Right lobe of liver (tissue), 6 donors: ENCODE measurements around the gene RAB35. TPM values are rescaled to one million over a fixed set of nuclear protein-coding genes. Genes with fewer than 3 reads are reported as not detected.

Experiments used
- ATAC-seq, 4 donors: fragments of 200-7000 bp; cut with Tn5 transposase; one replicate each; pipeline ENCODE4 v1.9.1; 2020; ENCODE audit warnings: mild to moderate bottlenecking in 4 of 4, moderate library complexity in 4 of 4
- DNase-seq, 3 donors: peaks; one replicate each; pipeline ENCODE4 v3.0.0-alpha.2; 2020
- H3K27ac ChIP-seq, 3 donors: fragments of 200-600 bp; one replicate each; pipeline ENCODE4 v1.8.0; 2022
- H3K27me3 ChIP-seq, 2 donors: fragments of 200-600 bp; one replicate each; pipeline ENCODE4 v1.8.0; 2022
- H3K36me3 ChIP-seq, 4 donors: fragments of 200-600 bp; sonication (generic) in 1 of 4; one replicate each; pipeline versions ENCODE4 v1.5.1 to v1.8.0; 2017 to 2022; ENCODE audit warnings: control low read depth in 1 of 4
- H3K4me1 ChIP-seq, 4 donors: fragments of 200-600 bp; sonication (generic) in 1 of 4; one replicate each; pipeline versions ENCODE4 v1.5.1 to v1.8.0; 2017 to 2022; ENCODE audit warnings: control low read depth in 1 of 4
- H3K4me3 ChIP-seq, 3 donors: fragments of 200-600 bp; one replicate each; pipeline ENCODE4 v1.8.0; 2022
- H3K9me3 ChIP-seq, 4 donors: fragments of 200-600 bp; sonication (generic) in 1 of 4; one replicate each; pipeline versions ENCODE4 v1.5.1 to v1.8.0; 2017 to 2022; ENCODE audit warnings: control low read depth in 1 of 4
- POLR2A ChIP-seq: fragments of 450-650 bp; IDR thresholded peaks from one replicate; pipeline ENCODE4 v1.6.1; 2017; ENCODE audit warnings: antibody characterized with exemption, mild to moderate bottlenecking
- WGBS: methylation state at CpG from one replicate; pipeline ENCODE4 v1.1.6; 2018; ENCODE audit warnings: low coverage, low lambda C conversion rate; ENCODE audit not compliant: insufficient coverage; ENCODE audit errors: missing lambda C conversion rate; 5-methylcytosine and 5-hydroxymethylcytosine counted together
- intact Hi-C, 2 donors: fragments of 100-400 bp; cut with DNase I; formaldehyde crosslinking; loops; one replicate each; pipeline versions ENCODE4 v1.11.2 to v1.14.1; 2022
- total RNA-seq, 6 experiments: library from RNA; depleted of rRNA in 2 of 6; stranded (reverse); fragments of >200 nt in 2 of 6; fragmentation: NEBNext Ultra II Directional in 3 of 6; extraction: Animal tissue kit (Norgen Biotek cat#: 25700) in 3 of 6; gene quantifications; one replicate each; pipeline versions ENCODE4 v1.1.0 to v1.2.4, GENCODE V29; 2016 to 2023
- TF ChIP-seq, protein P1 (sequence below), 4 donors: fragments of 200-600 bp in 3 of 4; fragments of 450-650 bp in 1 of 4; IDR thresholded peaks; one replicate each; pipeline versions ENCODE4 v1.5.1 to v1.8.0; 2016 to 2022; ENCODE audit warnings: antibody characterized with exemption in 4 of 4, mild to moderate bottlenecking in 2 of 4
- donor health status: DM: no; HTN: yes; CAD: no.
- donor health status: DM: no; HTN: no; CAD: no.
- donor health status: DM: no; HTN: no; CAD: no.
- donor health status: DM: no; HTN: yes; CAD: no.
- donor health status: DM: no; HTN: yes; CAD: no.

Gene RAB35
- total RNA-seq, 6 experiments from 2014 or later = 11.7 to 22.1 (median 14.7) TPM

DNA sequence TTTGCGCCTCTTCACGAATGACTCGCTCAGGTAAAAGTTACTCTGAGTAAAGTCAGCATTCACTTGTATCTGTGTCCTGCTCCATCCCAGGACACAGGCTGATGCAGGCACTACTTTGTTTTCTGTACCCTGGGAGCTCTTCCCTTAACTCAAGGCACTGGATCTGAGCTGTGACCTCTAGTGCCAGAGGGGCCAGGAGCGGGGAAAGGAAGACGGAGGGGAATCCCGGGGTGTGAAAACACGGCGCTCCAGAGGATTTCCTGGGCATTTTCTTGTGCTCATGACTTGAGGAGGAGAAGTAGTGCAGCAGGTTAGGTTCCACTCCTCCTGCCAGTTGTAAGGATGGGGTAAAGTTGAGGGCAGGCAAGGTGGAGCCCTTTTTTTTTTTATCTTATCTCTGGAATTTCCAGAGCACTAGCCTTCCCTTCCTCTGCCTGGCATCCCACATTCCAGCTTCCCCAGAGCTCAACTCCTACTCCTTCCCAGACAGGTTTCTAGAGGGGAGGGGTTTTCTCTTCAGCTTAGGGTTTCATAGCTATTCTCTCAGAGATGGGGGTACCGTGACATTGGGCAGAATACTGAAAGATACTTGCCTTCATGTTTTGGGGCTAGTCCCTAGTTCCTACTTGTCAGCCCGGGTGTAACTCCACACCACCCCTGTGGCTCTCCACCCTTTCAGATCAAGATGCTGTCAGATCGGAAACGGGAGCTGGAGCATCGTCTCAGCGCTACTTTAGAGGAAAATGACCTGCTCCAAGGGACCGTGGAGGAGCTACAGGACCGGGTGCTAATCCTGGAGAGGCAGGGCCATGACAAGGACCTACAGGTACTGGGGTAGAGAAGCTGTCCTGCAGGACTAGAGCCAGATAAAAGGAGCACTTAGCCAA lies 52.3 kb downstream of the RAB35 start:
- ATAC-seq = no peak
- Histone ChIP-seq H3K4me1 (peaks cover 0 to 39% (median 6%) of the 10 kb centered on the region in 4 donors), H3K27me3 (no peaks in the 10 kb centered on the region), H3K36me3 (no peaks in the 10 kb centered on the region), H3K4me3 (no peak overlapping the region), H3K9me3 (no peaks in the 10 kb centered on the region), H3K27ac (peak overlapping the region in 1 of 3 donors; percentile 78)
- intact Hi-C loops = no loop called here
- TF ChIP-seq, protein P1, sequence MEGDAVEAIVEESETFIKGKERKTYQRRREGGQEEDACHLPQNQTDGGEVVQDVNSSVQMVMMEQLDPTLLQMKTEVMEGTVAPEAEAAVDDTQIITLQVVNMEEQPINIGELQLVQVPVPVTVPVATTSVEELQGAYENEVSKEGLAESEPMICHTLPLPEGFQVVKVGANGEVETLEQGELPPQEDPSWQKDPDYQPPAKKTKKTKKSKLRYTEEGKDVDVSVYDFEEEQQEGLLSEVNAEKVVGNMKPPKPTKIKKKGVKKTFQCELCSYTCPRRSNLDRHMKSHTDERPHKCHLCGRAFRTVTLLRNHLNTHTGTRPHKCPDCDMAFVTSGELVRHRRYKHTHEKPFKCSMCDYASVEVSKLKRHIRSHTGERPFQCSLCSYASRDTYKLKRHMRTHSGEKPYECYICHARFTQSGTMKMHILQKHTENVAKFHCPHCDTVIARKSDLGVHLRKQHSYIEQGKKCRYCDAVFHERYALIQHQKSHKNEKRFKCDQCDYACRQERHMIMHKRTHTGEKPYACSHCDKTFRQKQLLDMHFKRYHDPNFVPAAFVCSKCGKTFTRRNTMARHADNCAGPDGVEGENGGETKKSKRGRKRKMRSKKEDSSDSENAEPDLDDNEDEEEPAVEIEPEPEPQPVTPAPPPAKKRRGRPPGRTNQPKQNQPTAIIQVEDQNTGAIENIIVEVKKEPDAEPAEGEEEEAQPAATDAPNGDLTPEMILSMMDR (IDR thresholded peaks at IDR 0.05) = no peak
- TF ChIP-seq POLR2A = no peak
- 78% methylated on average over 16 of the region's 16 CpGs for WGBS
- no peak for DNase-seq

DNA sequence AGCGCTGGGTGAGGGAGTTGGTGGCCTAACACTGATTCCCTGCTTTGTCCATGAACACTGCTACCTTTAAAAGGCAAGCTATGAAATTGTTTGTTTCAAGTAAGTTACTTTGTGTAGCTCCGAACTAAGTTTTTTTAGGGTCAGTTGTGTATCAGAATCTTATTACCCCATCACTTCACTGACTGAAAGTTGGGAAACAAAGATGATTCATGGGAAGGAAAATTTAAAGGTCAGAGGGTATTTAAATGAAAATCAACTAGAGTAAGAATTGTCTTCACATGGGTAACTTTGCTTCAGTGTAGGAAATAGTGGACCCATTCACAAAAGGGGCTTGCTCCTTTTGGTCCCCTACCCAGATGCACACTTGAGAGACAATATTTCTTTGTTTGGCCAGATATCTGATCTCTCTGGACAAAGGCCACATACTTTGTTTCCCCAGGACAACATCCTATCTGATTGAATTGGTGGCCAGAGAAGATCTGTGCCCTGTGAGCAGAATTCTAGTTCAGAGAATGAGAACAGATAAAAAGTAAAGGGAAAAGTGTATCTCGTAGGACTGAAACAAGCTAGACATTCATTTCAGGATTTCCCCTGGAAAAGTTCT lies 53.5 kb downstream of the RAB35 start:
- Histone ChIP-seq H3K9me3 (no peaks in the 10 kb centered on the region), H3K27ac (peak overlapping the region in 2 of 3 donors; percentile 51 to 93), H3K4me1 (peaks cover 0 to 39% (median 6%) of the 10 kb centered on the region in 4 donors), H3K27me3 (no peaks in the 10 kb centered on the region), H3K36me3 (no peaks in the 10 kb centered on the region), H3K4me3 (no peak overlapping the region)
- TF ChIP-seq, protein P1 (IDR thresholded peaks at IDR 0.05) = no peak
- no peak for TF ChIP-seq POLR2A
- 72% methylated on average over 3 of the region's 3 CpGs for WGBS
- DNase-seq (no peak), ATAC-seq (peak in 2 of 4 donors; percentile 18 to 22)
- intact Hi-C loops = no loop called here

DNA sequence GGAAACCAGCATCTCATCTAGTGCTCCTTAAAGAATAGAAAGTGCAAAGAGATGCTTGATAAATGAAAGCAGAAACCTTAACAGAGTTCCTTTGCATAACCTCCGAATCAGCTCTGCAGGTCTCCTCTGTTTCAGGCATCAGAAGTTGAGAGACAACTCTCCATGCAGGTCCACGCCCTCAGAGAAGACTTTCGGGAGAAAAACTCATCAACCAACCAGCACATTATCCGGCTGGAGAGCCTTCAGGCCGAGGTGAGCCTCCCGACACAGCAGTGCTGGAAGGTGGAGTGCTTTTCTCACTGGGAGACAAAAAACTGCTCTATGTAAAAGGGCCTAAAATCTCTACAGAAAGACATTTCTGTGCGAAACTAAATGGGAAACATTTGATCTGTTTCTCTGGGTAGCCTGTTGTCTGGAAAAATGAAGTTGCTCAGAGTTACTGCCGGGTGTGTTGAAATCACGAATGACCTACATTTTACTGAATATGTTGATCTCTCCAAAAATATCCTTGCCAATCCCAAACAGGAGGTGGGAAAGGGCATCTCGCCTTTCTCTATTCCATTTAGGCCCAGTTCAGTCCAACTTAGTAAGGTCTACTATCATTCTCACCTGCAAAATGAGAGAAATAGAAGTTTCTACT lies 54.9 kb downstream of the RAB35 start:
- 35% methylated on average over 10 of the region's 10 CpGs for WGBS
- intact Hi-C loops = no loop called here
- Histone ChIP-seq H3K27ac (peak overlapping the region; percentile 51 to 93 (median 90)), H3K36me3 (no peaks in the 10 kb centered on the region), H3K4me1 (peaks cover 0 to 39% (median 6%) of the 10 kb centered on the region in 4 donors), H3K4me3 (peak overlapping the region in 1 of 3 donors; percentile 22), H3K9me3 (no peaks in the 10 kb centered on the region), H3K27me3 (no peaks in the 10 kb centered on the region)
- peak; percentile 69 to 86 (median 76) for ATAC-seq
- TF ChIP-seq, protein P1 (IDR thresholded peaks at IDR 0.05) = no peak
- no peak for TF ChIP-seq POLR2A
- peak in 1 of 3 donors; percentile 57 for DNase-seq

DNA sequence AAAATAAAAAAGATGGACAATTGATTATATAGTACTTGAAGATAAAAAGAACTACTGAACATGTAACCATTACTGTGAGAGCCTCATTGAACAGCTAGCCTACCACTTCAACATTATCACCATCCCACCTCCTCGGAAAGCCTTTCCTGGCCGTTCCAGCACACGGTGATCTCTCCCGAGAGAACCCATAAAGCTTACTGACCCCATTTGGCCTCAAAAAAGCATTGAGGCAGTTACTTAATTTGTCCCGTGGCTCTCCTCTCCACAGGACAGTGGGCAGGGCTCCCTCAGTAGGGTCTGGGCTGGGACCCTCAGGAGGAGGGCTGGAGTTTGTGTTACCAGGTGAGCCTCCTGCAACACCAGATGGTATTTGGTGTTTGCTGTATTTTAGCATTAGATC lies 55.8 kb downstream of the RAB35 start:
- Histone ChIP-seq H3K9me3 (no peaks in the 10 kb centered on the region), H3K36me3 (no peaks in the 10 kb centered on the region), H3K4me1 (peaks cover 0 to 44% (median 9%) of the 10 kb centered on the region in 4 donors), H3K4me3 (no peak overlapping the region), H3K27me3 (no peaks in the 10 kb centered on the region), H3K27ac (peak overlapping the region in 2 of 3 donors; percentile 90 to 93)
- ATAC-seq = no peak
- DNase-seq = no peak
- no peak for TF ChIP-seq POLR2A
- TF ChIP-seq, protein P1 (IDR thresholded peaks at IDR 0.05) = no peak
- WGBS = 98% methylated on average over 5 of the region's 5 CpGs
- intact Hi-C loops = no loop called here
